GM20000 (cell line): Measurements from ENCODE around the gene IL19.
"Not testable (repeated sequence)": the region's sequence is repeated elsewhere in the genome, so short reads cannot be mapped to it uniquely, and the experiment has no call there.

Source experiments
- DNase-seq: peaks from one replicate; pipeline ENCODE4 v3.0.0; 2012; ENCODE audit warnings: low spot score
- TF ChIP-seq, protein P1 (sequence below): IDR thresholded peaks from 2 replicates; pipeline ENCODE4 v1.5.1; 2012; ENCODE audit warnings: mild to moderate bottlenecking, control low read depth; ENCODE audit errors: extremely low read depth, missing control alignments

IL19 gene

DNA sequence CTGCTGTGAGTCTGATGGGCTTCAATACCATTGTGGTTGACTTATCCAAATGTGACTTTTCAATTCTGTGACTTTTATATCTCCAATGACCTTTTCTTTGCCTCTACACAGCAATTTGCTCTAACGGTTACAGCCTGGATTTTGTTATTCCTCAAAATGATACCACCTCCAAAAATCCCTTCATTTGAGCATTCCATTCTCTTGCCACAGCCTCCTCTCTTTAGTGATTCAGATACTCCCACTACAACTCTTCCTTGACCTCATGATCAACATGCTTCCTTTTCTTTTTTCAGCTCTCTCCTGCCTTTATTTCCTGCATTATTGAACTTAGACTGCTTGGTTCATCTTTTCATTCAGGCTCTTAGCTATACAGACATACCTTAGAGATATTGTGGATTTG is 16.6 kb upstream of the IL19 start:
- no peak for DNase-seq
- TF ChIP-seq, protein P1, sequence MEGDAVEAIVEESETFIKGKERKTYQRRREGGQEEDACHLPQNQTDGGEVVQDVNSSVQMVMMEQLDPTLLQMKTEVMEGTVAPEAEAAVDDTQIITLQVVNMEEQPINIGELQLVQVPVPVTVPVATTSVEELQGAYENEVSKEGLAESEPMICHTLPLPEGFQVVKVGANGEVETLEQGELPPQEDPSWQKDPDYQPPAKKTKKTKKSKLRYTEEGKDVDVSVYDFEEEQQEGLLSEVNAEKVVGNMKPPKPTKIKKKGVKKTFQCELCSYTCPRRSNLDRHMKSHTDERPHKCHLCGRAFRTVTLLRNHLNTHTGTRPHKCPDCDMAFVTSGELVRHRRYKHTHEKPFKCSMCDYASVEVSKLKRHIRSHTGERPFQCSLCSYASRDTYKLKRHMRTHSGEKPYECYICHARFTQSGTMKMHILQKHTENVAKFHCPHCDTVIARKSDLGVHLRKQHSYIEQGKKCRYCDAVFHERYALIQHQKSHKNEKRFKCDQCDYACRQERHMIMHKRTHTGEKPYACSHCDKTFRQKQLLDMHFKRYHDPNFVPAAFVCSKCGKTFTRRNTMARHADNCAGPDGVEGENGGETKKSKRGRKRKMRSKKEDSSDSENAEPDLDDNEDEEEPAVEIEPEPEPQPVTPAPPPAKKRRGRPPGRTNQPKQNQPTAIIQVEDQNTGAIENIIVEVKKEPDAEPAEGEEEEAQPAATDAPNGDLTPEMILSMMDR = no peak

DNA sequence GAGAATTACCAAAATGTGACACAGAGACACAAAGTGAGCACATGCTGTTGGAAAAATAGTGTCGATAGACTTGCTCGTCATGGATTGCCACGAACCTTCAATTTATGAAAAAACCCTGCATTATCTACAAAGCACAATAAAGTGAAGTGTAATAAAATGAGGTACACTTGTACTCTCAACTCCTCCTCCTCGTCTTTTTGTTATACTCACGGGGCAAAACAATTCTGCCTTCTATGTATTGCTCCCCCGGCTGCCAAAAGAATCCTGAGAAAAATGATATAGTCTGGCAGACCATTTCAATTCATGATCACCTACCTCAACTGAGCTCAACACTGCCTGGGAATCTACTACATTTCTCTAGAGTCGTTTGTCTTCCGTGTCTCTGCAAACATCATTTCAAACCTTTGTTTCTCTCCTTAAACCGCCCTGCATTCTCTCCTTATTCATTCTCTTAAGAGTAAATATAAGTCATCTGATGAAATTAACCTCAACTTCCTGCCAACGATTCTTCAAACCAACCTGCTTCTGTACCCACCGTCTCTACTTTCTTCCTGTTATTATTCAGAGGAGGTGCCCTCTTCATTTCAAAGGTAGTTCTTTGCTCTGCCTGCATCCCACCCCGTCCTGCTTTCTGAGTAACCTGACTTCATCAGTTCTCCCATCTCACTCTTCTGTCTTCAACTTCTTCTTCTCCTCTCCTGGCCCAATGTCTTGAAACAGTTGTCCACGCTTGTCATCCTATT is 12.9 kb upstream of the IL19 start:
- DNase-seq = no peak
- TF ChIP-seq, protein P1 = no peak

DNA sequence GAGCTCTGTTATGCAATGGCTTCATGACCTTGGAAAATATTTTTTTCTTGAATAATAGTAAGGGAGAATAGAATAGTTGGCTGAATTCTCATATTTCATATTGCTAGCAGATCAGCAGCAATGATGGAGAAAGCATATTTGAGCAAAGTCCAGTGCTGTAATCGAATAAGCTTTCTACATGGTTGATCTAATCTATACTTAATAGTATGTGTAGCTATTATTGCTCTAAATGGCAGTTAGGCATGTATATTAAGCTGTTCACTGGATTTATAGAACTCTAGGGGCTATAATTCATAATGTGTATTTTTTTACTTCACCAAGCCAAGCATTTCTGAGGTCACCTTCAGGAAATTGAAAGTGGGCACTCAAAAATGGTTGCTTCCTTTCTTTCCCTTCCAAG is 10.0 kb upstream of the IL19 start:
- TF ChIP-seq, protein P1 = no peak
- DNase-seq = no peak

DNA sequence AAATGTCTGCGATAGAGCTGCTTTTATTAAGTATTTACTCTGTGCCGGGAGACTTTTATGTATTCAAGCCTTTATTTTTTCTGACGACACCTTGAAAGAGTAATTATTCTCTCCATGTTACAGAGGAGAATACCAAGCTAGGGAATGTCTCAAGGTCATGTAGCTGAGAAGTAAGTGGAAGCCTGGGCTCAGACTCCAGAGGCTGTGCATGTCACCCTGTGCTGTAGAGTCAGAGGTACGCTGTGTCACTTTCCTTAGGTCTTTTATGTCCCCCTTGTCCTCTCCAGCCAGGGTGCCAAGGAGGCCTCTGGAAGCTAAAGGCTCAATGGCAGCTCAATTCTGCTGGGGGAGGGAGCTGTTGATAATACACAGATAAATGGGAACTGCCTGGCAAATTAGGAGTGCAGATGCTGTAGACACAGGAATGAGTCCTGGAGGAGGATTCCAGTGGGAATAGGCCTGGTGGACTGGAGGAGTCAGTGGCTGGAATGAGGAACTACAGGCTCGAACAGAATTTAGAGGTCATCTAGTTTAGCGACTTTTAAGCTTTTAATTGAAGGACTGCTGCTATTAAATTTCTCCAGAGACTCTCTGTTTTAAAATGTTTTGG is 9.3 kb upstream of the IL19 start:
- DNase-seq = no peak

DNA sequence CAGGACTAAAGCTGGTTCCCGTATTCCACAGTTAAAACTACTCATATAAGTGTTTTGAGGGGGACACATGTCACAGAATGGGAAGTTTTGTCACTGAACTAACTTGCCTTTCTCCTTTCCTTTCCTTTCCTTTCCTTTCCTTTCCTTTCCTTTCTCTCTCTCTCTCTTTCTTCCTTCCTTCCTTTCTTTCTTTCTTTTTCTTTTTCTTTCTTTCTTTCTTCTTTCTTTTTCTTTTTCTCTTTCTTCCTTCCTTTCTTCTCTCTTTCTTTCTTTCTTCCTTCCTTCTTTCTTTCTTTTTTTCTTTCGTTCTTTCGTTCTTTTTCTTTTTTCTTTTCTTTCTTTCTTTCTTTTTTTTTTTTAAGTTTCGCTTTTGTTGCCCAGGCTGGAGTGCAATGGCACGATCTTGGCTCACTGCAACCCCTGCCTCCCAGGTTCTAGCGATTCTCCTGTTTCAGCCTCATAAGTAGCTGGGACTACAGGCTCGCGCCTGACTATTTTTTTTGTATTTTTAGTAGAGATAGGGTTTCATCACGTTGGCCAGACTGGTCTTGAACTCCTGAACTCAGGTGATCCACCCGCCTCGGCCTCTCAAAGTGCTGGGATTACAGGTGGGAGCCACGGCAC is 7.7 kb upstream of the IL19 start:
- DNase-seq = not testable (repeated sequence)

More for the DNA sequence above, 9.3 kb upstream of the IL19 start:
- TF ChIP-seq, protein P1 = no peak

DNA sequence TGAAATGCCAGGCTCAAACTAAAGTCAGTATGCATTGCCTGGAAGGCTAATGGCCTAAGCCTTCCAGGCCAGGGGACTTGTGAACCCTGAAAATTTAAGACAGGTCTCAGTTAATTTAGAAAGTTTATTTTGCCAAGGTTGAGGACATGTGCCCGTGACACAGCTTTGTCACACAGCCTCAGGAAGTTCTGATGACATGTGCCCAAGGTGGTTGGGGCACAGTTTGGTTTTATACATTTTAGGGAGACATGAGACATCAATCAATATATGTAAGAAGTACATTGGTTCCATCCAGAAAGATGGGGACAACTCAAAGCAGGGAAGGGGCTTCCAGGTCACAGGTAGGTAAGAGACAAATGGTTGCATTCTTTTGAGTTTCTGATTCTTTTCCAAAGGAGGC is 4.8 kb upstream of the IL19 start:
- DNase-seq = not testable (repeated sequence)

DNA sequence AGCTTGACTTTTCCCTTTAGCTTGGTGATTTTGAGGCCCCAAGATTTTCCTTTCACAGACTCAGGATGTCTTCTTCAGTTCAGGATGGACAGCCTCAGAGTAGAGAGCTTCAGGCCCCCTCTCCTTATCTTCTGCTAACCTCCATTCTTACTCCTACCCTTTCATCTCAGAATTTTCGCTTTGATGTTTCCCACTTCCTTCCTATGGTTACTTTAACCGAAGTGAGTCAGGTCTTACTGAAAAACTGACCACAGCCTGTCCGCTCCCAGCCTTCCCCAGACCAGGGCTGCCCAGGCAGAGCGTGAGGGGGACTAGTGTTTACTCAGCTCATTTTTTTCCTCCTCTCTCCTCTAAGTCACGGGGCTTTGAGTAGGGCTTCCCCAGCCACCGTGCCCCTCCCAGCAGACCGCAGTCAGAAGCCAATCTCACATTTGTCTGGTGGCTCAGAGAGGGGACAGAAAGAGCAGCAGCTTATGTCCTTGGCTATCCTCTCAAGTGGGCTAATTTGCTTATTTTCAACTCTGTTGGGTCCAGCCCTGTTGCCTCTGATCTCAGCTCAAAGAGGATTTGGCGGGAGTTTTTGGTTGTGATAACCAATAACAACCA is 4.2 kb upstream of the IL19 start:
- TF ChIP-seq, protein P1 = no peak
- peak; percentile 53 for DNase-seq
